A549 (cell line): ENCODE measurements around the gene PTPRN2. TPM values are rescaled to one million over a fixed set of nuclear protein-coding genes. Genes with fewer than 3 reads are reported as not detected.
A peak's percentile ranks its signal among the peaks of the same experiment; 100 is the strongest.

Experiments
- ATAC-seq, 2 experiments: fragments of 200-7000 bp in 1 of 2; fragments of >200 bp in 1 of 2; cut with Nextera tagmentation in 1 of 2; cut with Tn5 transposase in 1 of 2; 3 replicates each; pipeline versions ENCODE4 v1.8.0 to v1.9.1; 2018 to 2020; ENCODE audit warnings: mild to moderate bottlenecking in 1 of 2, moderate library complexity in 1 of 2
- CTCF ChIA-PET: fragments of 300-600 bp; sonication (Branson Sonifier 250); formaldehyde crosslinking; extraction: SDS; loops from one replicate; lab custom pipeline; 2021; ENCODE audit warnings: antibody characterized with exemption, inconsistent platforms; lab: Yijun Ruan, JAX
- POLR2A ChIA-PET: fragments of 350-600 bp; formaldehyde crosslinking; extraction: SDS; loops from one replicate; lab custom pipeline; 2021; ENCODE audit warnings: antibody characterized with exemption, inconsistent platforms; lab: Yijun Ruan, JAX
- DNase-seq, 2 experiments: peaks; one replicate each; pipeline versions ENCODE4 v3.0.0 to v3.0.0-alpha.2; 2011 to 2016; ENCODE audit warnings: low read depth in 1 of 2, low spot score in 1 of 2
- FAIRE-seq: peaks from 2 replicates; lab custom pipeline; 2011; peaks lifted over from hg19 to GRCh38; lab: Jason Lieb, UNC
- H3K27ac ChIP-seq, 2 experiments: fragments of >200 bp; sonication (Bioruptor Twin); formaldehyde crosslinking; 3 replicates each; pipeline ENCODE4 v1.5.1; 2016 to 2017
- H3K4me1 ChIP-seq: fragments of >200 bp; sonication (Bioruptor Twin); formaldehyde crosslinking; 3 replicates; pipeline ENCODE4 v1.6.1; 2016
- H3K4me2 ChIP-seq: fragments of >200 bp; sonication (Bioruptor Twin); formaldehyde crosslinking; 3 replicates; pipeline ENCODE4 v1.6.1; 2016
- H3K4me3 ChIP-seq: fragments of >200 bp; sonication (Bioruptor Twin); formaldehyde crosslinking; 3 replicates; pipeline ENCODE4 v1.5.1; 2016
- H3K9me3 ChIP-seq: fragments of >200 bp; sonication (Bioruptor Twin); formaldehyde crosslinking; 3 replicates; pipeline ENCODE4 v1.6.1; 2016
- ATOH8 ChIP-seq: fragments of 250-450 bp; sonication (Bioruptor Pico); IDR thresholded peaks from 2 replicates; pipeline ENCODE4 v1.5.0; 2020; ENCODE audit warnings: low read depth, mild to moderate bottlenecking, moderate library complexity
- BCL3 ChIP-seq: fragments of >200 bp; sonication (Bioruptor Twin); formaldehyde crosslinking; IDR thresholded peaks from 3 replicates; pipeline ENCODE4 v1.6.1; 2016
- BHLHE40 ChIP-seq: IDR thresholded peaks from 2 replicates; pipeline ENCODE4 v1.6.1; 2012; ENCODE audit warnings: low read depth, low read length, inconsistent platforms
- CBX2 ChIP-seq: fragments of 200-600 bp; sonication (generic); IDR thresholded peaks from 2 replicates; pipeline ENCODE4 v1.6.1; 2016; ENCODE audit warnings: low read depth, mild to moderate bottlenecking, borderline replicate concordance
- CHD4 ChIP-seq: fragments of 200-600 bp; sonication (generic); IDR thresholded peaks from 2 replicates; pipeline ENCODE4 v1.6.1; 2016; ENCODE audit warnings: antibody characterized with exemption, mild to moderate bottlenecking, borderline replicate concordance
- FOXS1 ChIP-seq: fragments of 250-450 bp; sonication (Bioruptor Pico); IDR thresholded peaks from 2 replicates; pipeline ENCODE4 v1.5.0; 2020; ENCODE audit warnings: mild to moderate bottlenecking, moderate library complexity
- GATA3 ChIP-seq: IDR thresholded peaks from 2 replicates; pipeline ENCODE4 v1.6.1; 2012; ENCODE audit warnings: borderline replicate concordance
- HES2 ChIP-seq: fragments of >200 bp; sonication (Bioruptor Twin); formaldehyde crosslinking; IDR thresholded peaks from 2 replicates; pipeline ENCODE4 v1.6.1; 2016
- HEYL ChIP-seq: fragments of 250-450 bp; sonication (Bioruptor Pico); IDR thresholded peaks from 2 replicates; pipeline ENCODE4 v1.8.0; 2021; ENCODE audit warnings: mild to moderate bottlenecking, moderate library complexity
- HOXA7 ChIP-seq: fragments of 250-450 bp; sonication (Bioruptor Pico); IDR thresholded peaks from 2 replicates; pipeline ENCODE4 v1.5.0; 2020; ENCODE audit warnings: mild to moderate bottlenecking, moderate library complexity
- JUN ChIP-seq, 2 experiments: fragments of >200 bp; sonication (Bioruptor Twin); formaldehyde crosslinking; IDR thresholded peaks; 2 replicates in 1 of 2; 3 replicates in 1 of 2; pipeline ENCODE4 v1.6.1; 2016 to 2017
- MAFK ChIP-seq: fragments of 450-650 bp; IDR thresholded peaks from 2 replicates; pipeline ENCODE4 v1.6.1; 2014; ENCODE audit not compliant: partially characterized antibody
- MAX ChIP-seq: IDR thresholded peaks from 2 replicates; pipeline ENCODE4 v1.6.1; 2012
- MYC ChIP-seq: IDR thresholded peaks from 2 replicates; pipeline ENCODE4 v1.6.1; 2012; ENCODE audit warnings: mild to moderate bottlenecking, inconsistent platforms, low read length, improper control_type of control experiment, borderline replicate concordance
- NFE2L2 ChIP-seq: fragments of 150-350 bp; conservative IDR thresholded peaks from 2 replicates; pipeline ENCODE4 v1.6.1; 2014; ENCODE audit warnings: low read length
- PBX3 ChIP-seq: IDR thresholded peaks from 2 replicates; pipeline ENCODE4 v1.6.1; 2012
- PHF8 ChIP-seq: fragments of 200-600 bp; sonication (generic); IDR thresholded peaks from 2 replicates; pipeline ENCODE4 v1.6.1; 2016; ENCODE audit warnings: low read depth, mild to moderate bottlenecking, antibody characterized with exemption, moderate library complexity, borderline replicate concordance
- POLR2AphosphoS2 ChIP-seq: conservative IDR thresholded peaks from 2 replicates; pipeline ENCODE4 v1.6.1; 2012; ENCODE audit warnings: low read length, improper control_type of control experiment, inconsistent platforms
- RAD21 ChIP-seq, 2 experiments: fragments of >200 bp in 1 of 2; sonication (Bioruptor Twin) in 1 of 2; formaldehyde crosslinking in 1 of 2; IDR thresholded peaks in 1 of 2; conservative IDR thresholded peaks in 1 of 2; 2 replicates in 1 of 2; 3 replicates in 1 of 2; pipeline ENCODE4 v1.6.1; 2012 to 2018; ENCODE audit warnings: inconsistent platforms in 1 of 2
- RCOR1 ChIP-seq: fragments of 150-350 bp; IDR thresholded peaks from 2 replicates; pipeline ENCODE4 v1.6.1; 2014; ENCODE audit warnings: antibody characterized with exemption, low read length, low read depth
- RFX5 ChIP-seq: fragments of 450-650 bp; IDR thresholded peaks from 2 replicates; pipeline ENCODE4 v1.7.1; 2014; ENCODE audit warnings: antibody characterized with exemption, mild to moderate bottlenecking, moderate library complexity
- RNF2 ChIP-seq: fragments of 200-600 bp; sonication (generic); IDR thresholded peaks from 2 replicates; pipeline ENCODE4 v1.6.1; 2016; ENCODE audit warnings: low read depth, mild to moderate bottlenecking, antibody characterized with exemption, moderate library complexity, borderline replicate concordance
- ZFP36 ChIP-seq: fragments of 450-650 bp; IDR thresholded peaks from 2 replicates; pipeline ENCODE4 v1.6.1; 2014; ENCODE audit warnings: borderline replicate concordance; ENCODE audit not compliant: partially characterized antibody
- ZNF302 ChIP-seq: fragments of 250-450 bp; sonication (Bioruptor Pico); IDR thresholded peaks from 2 replicates; pipeline ENCODE4 v1.9.0; 2021; ENCODE audit warnings: inconsistent platforms, mild to moderate bottlenecking, moderate library complexity
- WGBS: methylation state at CpG from one replicate; pipeline ENCODE4 v1.1.6; 2017; ENCODE audit errors: missing lambda C conversion rate; 5-methylcytosine and 5-hydroxymethylcytosine counted together
- polyA plus RNA-seq, 4 experiments: library from polyadenylated mRNA; depleted of rRNA in 3 of 4; stranded (reverse); fragments of >200 nt; fragmentation: RNase III in 1 of 4; extraction: RNeasy Plus Mini Kit Qiagen cat#74134 plus additional on column Dnase treatment in 1 of 4; gene quantifications; 2 replicates in 3 of 4; 3 replicates in 1 of 4; pipeline ENCODE4 v1.2.3, GENCODE V29; 2011 to 2017
- TF ChIP-seq, protein P1 (sequence below): fragments of 150-350 bp; IDR thresholded peaks from 2 replicates; pipeline ENCODE4 v1.6.1; 2014; ENCODE audit warnings: low read depth, mild to moderate bottlenecking, low read length

Gene PTPRN2
- polyA plus RNA-seq, 2 of the 4 experiments (the other 2 are of a cell fraction) = 0.41 to 1.2 TPM

- H3K9me3 ChIP-seq = no peaks in the 10 kb centered on the region
- ChIA-PET POLR2A (no interaction called here), CTCF (no interaction called here)
- DNase-seq (no peak), ATAC-seq (no peak), FAIRE-seq (no peak)
- no peak overlapping the region for H3K27ac ChIP-seq
- TF ChIP-seq FOXS1 (CRISPR knock-in tag) (no peak), BHLHE40 (no peak), RAD21 (conservative IDR thresholded peaks at IDR 0.05 in 1 of 2, IDR thresholded peaks at IDR 0.05 in 1 of 2) (no peak), RCOR1 (no peak), HOXA7 (CRISPR knock-in tag) (no peak), CBX2 (no peak), MAX (no peak), NFE2L2 (no peak), GATA3 (no peak)
- TF ChIP-seq, protein P1, sequence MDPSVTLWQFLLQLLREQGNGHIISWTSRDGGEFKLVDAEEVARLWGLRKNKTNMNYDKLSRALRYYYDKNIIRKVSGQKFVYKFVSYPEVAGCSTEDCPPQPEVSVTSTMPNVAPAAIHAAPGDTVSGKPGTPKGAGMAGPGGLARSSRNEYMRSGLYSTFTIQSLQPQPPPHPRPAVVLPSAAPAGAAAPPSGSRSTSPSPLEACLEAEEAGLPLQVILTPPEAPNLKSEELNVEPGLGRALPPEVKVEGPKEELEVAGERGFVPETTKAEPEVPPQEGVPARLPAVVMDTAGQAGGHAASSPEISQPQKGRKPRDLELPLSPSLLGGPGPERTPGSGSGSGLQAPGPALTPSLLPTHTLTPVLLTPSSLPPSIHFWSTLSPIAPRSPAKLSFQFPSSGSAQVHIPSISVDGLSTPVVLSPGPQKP = no peak
- no peak overlapping the region for H3K4me2 ChIP-seq
- H3K4me1 ChIP-seq = no peaks in the 10 kb centered on the region
- H3K4me3 ChIP-seq = no peak overlapping the region
Observed at GRCh38 chr7:158013085-158013668, 574.4 kb downstream of the PTPRN2 start.

GRCh38 chr7:158011941-158012340, 575.7 kb downstream of the PTPRN2 start:
- DNase-seq (no peak), FAIRE-seq (no peak)
- no peaks in the 10 kb centered on the region for H3K9me3 ChIP-seq
- no peak overlapping the region for H3K27ac ChIP-seq
- CTCF ChIA-PET = interaction anchor here (1.0 kb wide), 2 partner anchors 8 to 13 kb away, joined by 3 read pairs; no protein-coding TSS in a partner anchor
- H3K4me2 ChIP-seq = peak overlapping the region; percentile 53; the same call in 2 of the 3 replicates
- 61% methylated on average over 11 of the region's 11 CpGs for WGBS
- no peaks in the 10 kb centered on the region for H3K4me1 ChIP-seq
- TF ChIP-seq RFX5 (no peak), CHD4 (no peak), ZNF302 (CRISPR knock-in tag) (no peak), MYC (no peak), NFE2L2 (no peak), MAFK (no peak), BCL3 (no peak), RNF2 (no peak), POLR2AphosphoS2 (no peak), PBX3 (no peak), HES2 (no peak), ATOH8 (CRISPR knock-in tag) (no peak), PHF8 (no peak), ZFP36 (no peak), JUN (IDR thresholded peaks at IDR 0.05) (no peak), CBX2 (no peak), RAD21 (conservative IDR thresholded peaks at IDR 0.05 in 1 of 2, IDR thresholded peaks at IDR 0.05 in 1 of 2) (no peak), HEYL (CRISPR knock-in tag) (no peak)
- TF ChIP-seq, all 56 proteins: peak for 0
- POLR2A ChIA-PET = no interaction called here
- no peak overlapping the region for H3K4me3 ChIP-seq
- ATAC-seq = no peak
